SK-N-SH (cell line): ENCODE data around the gene MSANTD7. TPM values are rescaled to one million over a fixed set of nuclear protein-coding genes. Genes with fewer than 3 reads are reported as not detected.

ENCODE experiments used
- CTCF ChIA-PET: fragments of 300-600, 350-600 bp; formaldehyde crosslinking; extraction: SDS; loops from one replicate; lab custom pipeline; 2021; lab: Yijun Ruan, JAX
- POLR2A ChIA-PET: fragments of 350-600 bp; sonication (Branson Sonifier 250); formaldehyde crosslinking; extraction: SDS; loops from one replicate; lab custom pipeline; 2020; ENCODE audit warnings: antibody characterized with exemption, inconsistent platforms; lab: Yijun Ruan, JAX
- DNase-seq: peaks from one replicate; pipeline ENCODE4 v3.0.0; 2012
- H2AFZ ChIP-seq: fragments of 200-600 bp; sonication (generic); 2 replicates; pipeline ENCODE4 v1.8.1; 2016; ENCODE audit warnings: antibody characterized with exemption, mild to moderate bottlenecking, low read depth
- H3F3A ChIP-seq: fragments of 200-600 bp; sonication (generic); replicated peaks from 2 replicates; pipeline ENCODE3; 2016; ENCODE audit warnings: antibody characterized with exemption, mild to moderate bottlenecking; ENCODE audit not compliant: insufficient read depth
- H3K27ac ChIP-seq, 2 experiments: fragments of 200-500 bp in 1 of 2; fragments of 200-600 bp in 1 of 2; sonication (Bioruptor generic) in 1 of 2; sonication (generic), shearing (Covaris generic) in 1 of 2; 2 replicates each; pipeline versions ENCODE4 v1.5.1 to v1.6.1; 2014 to 2016; ENCODE audit warnings: low read depth in 2 of 2, inconsistent platforms in 1 of 2, low read length in 1 of 2, mild to moderate bottlenecking in 1 of 2, mixed read lengths in 1 of 2
- H3K27me3 ChIP-seq: fragments of 200-600 bp; sonication (generic), shearing (Covaris generic); 2 replicates; pipeline ENCODE4 v1.6.1; 2016; ENCODE audit warnings: mixed run types; ENCODE audit not compliant: insufficient read depth
- H3K36me3 ChIP-seq, 2 experiments: fragments of 200-500 bp in 1 of 2; fragments of 200-600 bp in 1 of 2; sonication (Bioruptor generic) in 1 of 2; sonication (generic) in 1 of 2; replicated peaks in 1 of 2; 2 replicates each; pipeline versions ENCODE3 to v1.5.1; 2014 to 2016; ENCODE audit warnings: low read length in 1 of 2, mild to moderate bottlenecking in 1 of 2; ENCODE audit not compliant: insufficient read depth in 2 of 2, control insufficient read depth in 1 of 2
- H3K4me1 ChIP-seq, 2 experiments: fragments of 200-500 bp in 1 of 2; fragments of 200-600 bp in 1 of 2; sonication (Bioruptor generic) in 1 of 2; sonication (generic), shearing (Covaris generic) in 1 of 2; 2 replicates each; pipeline versions ENCODE4 v1.5.1 to v1.6.1; 2014 to 2016; ENCODE audit warnings: low read depth in 1 of 2, low read length in 1 of 2, mixed run types in 1 of 2; ENCODE audit not compliant: insufficient read depth in 2 of 2, control insufficient read depth in 1 of 2
- H3K4me2 ChIP-seq: fragments of 200-600 bp; sonication (generic), shearing (Covaris generic); 2 replicates; pipeline ENCODE4 v1.6.1; 2017; ENCODE audit warnings: mixed run types
- H3K4me3 ChIP-seq, 2 experiments: fragments of 200-500 bp in 1 of 2; fragments of 200-600 bp in 1 of 2; sonication (Bioruptor generic) in 1 of 2; sonication (generic), shearing (Covaris generic) in 1 of 2; 2 replicates each; pipeline versions ENCODE4 v1.5.1 to v1.8.1; 2014 to 2016; ENCODE audit warnings: low read depth in 2 of 2, inconsistent platforms in 1 of 2, low read length in 1 of 2, mild to moderate bottlenecking in 1 of 2, mixed read lengths in 1 of 2, moderate library complexity in 1 of 2
- H3K79me2 ChIP-seq: fragments of 200-600 bp; sonication (generic); 2 replicates; pipeline ENCODE4 v1.8.1; 2017; ENCODE audit warnings: mild to moderate bottlenecking; ENCODE audit not compliant: insufficient read depth
- H3K9ac ChIP-seq: fragments of 200-600 bp; sonication (generic); 2 replicates; pipeline ENCODE4 v1.6.1; 2017; ENCODE audit warnings: mixed run types
- H3K9me2 ChIP-seq: fragments of 200-600 bp; sonication (generic); 2 replicates; pipeline ENCODE4 v1.6.1; 2017; ENCODE audit warnings: mixed run types
- H3K9me3 ChIP-seq: fragments of 200-600 bp; sonication (generic); 2 replicates; pipeline ENCODE4 v1.6.1; 2017; ENCODE audit warnings: mixed run types, mild to moderate bottlenecking, moderate library complexity
- H4K20me1 ChIP-seq: fragments of 200-600 bp; sonication (generic); 2 replicates; pipeline ENCODE4 v1.6.1; 2017; ENCODE audit warnings: mild to moderate bottlenecking, mixed run types; ENCODE audit not compliant: insufficient read depth
- CHD2 ChIP-seq: fragments of 150-350 bp; IDR thresholded peaks from 2 replicates; pipeline ENCODE4 v1.6.1; 2018; ENCODE audit warnings: low read length; ENCODE audit not compliant: partially characterized antibody
- ELF1 ChIP-seq: IDR thresholded peaks from 2 replicates; pipeline ENCODE4 v1.4.0; 2012
- EP300 ChIP-seq, 2 experiments: IDR thresholded peaks; 2 replicates each; pipeline versions ENCODE4 v1.4.0 to v1.6.1; 2012; ENCODE audit warnings: borderline replicate concordance in 1 of 2, low read depth in 1 of 2, low read length in 1 of 2
- EZH2phosphoT487 ChIP-seq: fragments of 200-600 bp; sonication (generic); IDR thresholded peaks from 2 replicates; pipeline ENCODE4 v1.6.1; 2017; ENCODE audit warnings: low read depth, mixed run types, mild to moderate bottlenecking, antibody characterized with exemption, moderate library complexity, borderline replicate concordance
- FOXJ3 ChIP-seq: sonication (generic); formaldehyde crosslinking; IDR thresholded peaks from 2 replicates; pipeline ENCODE4 v1.5.1; 2020; ENCODE audit warnings: mild to moderate bottlenecking, missing genetic modification reagents
- GATA2 ChIP-seq: sonication (generic); formaldehyde crosslinking; IDR thresholded peaks from 2 replicates; pipeline ENCODE4 v1.5.0; 2020; ENCODE audit warnings: mild to moderate bottlenecking, missing genetic modification reagents
- MEF2A ChIP-seq: IDR thresholded peaks from 2 replicates; pipeline ENCODE4 v1.4.0; 2012; ENCODE audit warnings: low read depth, borderline replicate concordance
- MXI1 ChIP-seq: IDR thresholded peaks from 2 replicates; pipeline ENCODE4 v1.6.1; 2012; ENCODE audit warnings: mild to moderate bottlenecking, low read depth, low read length, improper control_type of control experiment
- NFIC ChIP-seq: IDR thresholded peaks from 2 replicates; pipeline ENCODE4 v1.4.0; 2012; ENCODE audit warnings: borderline replicate concordance
- RAD21 ChIP-seq: IDR thresholded peaks from 2 replicates; pipeline ENCODE4 v1.6.1; 2012; ENCODE audit warnings: mild to moderate bottlenecking, low read length
- RCOR1 ChIP-seq: fragments of 150-350 bp; IDR thresholded peaks from 2 replicates; pipeline ENCODE4 v1.6.1; 2017; ENCODE audit warnings: antibody characterized with exemption, low read length
- RFX5 ChIP-seq: IDR thresholded peaks from 2 replicates; pipeline ENCODE4 v1.6.1; 2012; ENCODE audit warnings: mild to moderate bottlenecking, improper control_type of control experiment, low read length
- SMC3 ChIP-seq: IDR thresholded peaks from 2 replicates; pipeline ENCODE4 v1.6.1; 2012; ENCODE audit warnings: low read depth, low read length, improper control_type of control experiment
- TAF1 ChIP-seq: IDR thresholded peaks from 2 replicates; pipeline ENCODE4 v1.6.1; 2012; ENCODE audit warnings: low read depth, mild to moderate bottlenecking, low read length, moderate library complexity, borderline replicate concordance
- TEAD4 ChIP-seq: IDR thresholded peaks from 2 replicates; pipeline ENCODE4 v1.4.0; 2012; ENCODE audit warnings: mild to moderate bottlenecking, borderline replicate concordance; ENCODE audit not compliant: insufficient read depth
- WGBS: methylation state at CpG from one replicate; pipeline ENCODE4 v1.1.6; 2017; ENCODE audit warnings: low lambda C conversion rate; 5-methylcytosine and 5-hydroxymethylcytosine counted together
- polyA plus RNA-seq, 3 experiments: library from polyadenylated mRNA; depleted of rRNA; stranded (reverse); fragments of >200 nt; gene quantifications; 2 replicates each; pipeline ENCODE4 v1.2.3, GENCODE V29; 2012
- TF ChIP-seq, protein P1 (sequence below): IDR thresholded peaks from 2 replicates; pipeline ENCODE4; 2012
- TF ChIP-seq, protein P2 (sequence below): IDR thresholded peaks from 2 replicates; pipeline ENCODE4 v1.6.1; 2012; ENCODE audit warnings: mild to moderate bottlenecking, low read depth, low read length, moderate library complexity

The MSANTD7 gene
- polyA plus RNA-seq, 1 of the 3 experiments (the other 2 are of a cell fraction), result 3.2 TPM

DNA sequence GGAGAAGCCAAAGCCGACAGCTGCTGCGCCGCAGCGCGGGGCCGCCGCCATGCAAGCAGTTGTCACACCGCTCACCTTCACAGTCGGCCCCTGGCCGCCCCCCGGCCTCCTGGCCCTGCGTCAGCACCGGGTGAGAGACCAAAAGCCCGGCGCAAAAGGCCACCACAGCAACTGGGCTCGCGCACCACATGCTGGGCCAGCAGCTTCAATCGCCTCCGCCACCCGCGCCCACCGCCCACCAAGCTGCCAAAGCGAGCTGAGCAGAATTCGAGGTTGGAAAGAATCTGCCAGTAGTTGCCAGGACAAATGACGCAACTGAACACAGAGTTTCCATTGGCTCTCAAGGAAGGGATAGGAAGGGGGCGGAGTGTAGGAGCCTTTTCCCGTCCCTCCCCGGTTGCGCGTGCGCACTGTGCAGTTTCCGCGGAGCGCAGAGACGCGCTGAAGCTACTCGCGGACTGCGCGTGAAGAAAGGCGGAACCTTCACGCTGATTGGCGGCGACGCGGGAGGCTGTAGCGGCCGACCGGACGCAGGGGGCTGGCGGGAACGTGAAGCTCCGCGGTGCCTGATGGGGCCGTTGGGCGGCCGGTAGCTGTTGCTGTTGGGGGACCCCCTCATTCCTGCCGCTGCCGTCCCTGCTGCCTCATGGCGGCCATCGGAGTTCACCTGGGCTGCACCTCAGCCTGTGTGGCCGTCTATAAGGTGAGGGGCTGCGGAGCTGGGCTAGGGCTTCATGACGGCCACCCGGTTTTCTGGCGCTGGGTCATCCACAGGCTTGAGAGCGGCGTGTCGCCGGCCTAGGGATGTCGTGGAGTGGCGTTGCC is at the start of gene MSANTD7, which contains the start of the genes CDNF and HSPA14 (continued):
- TF ChIP-seq FOXJ3 (CRISPR knock-in tag) (no peak), EP300 (IDR thresholded peaks at IDR 0.05; ENCODE audit: borderline replicate concordance in 1 of 2, low read depth in 1 of 2, low read length in 1 of 2) (no peak), TAF1 (peak; percentile 78; the same call in 1 of the 2 replicates), SMC3 (no peak), RCOR1 (no peak), MEF2A (no peak), CHD2 (peak; percentile 96), GATA2 (CRISPR knock-in tag) (no peak), TEAD4 (no peak), EZH2phosphoT487 (no peak), MXI1 (peak; percentile 84)
- TF ChIP-seq, protein P1, sequence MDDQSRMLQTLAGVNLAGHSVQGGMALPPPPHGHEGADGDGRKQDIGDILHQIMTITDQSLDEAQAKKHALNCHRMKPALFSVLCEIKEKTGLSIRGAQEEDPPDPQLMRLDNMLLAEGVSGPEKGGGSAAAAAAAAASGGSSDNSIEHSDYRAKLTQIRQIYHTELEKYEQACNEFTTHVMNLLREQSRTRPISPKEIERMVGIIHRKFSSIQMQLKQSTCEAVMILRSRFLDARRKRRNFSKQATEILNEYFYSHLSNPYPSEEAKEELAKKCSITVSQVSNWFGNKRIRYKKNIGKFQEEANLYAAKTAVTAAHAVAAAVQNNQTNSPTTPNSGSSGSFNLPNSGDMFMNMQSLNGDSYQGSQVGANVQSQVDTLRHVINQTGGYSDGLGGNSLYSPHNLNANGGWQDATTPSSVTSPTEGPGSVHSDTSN, result peak; percentile 58
- TF ChIP-seq, all 33 proteins: peak for 13

DNA sequence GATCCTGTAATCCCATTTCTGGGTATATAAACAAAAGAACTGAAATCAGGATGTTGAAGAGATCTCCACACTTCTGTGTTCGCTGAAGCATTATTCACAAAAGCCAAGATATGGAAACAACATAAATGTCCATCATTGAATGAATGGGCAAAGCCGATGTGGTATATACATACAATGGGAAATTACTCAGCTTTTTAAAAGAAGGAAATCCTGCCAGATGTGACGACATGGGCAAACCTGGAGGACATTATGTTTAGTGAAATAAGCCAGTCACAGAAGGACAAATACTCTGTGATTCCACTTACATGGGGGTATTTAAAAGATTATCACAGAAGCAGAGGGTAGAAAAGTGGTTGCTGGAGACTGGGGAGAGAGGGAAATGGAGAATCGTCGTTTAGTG is 39.5 kb upstream of the MSANTD7 start:
- Histone ChIP-seq H3K27ac (no peak overlapping the region), H3K9me2 (no peaks in the 10 kb centered on the region), H3K4me3 (no peak overlapping the region), H3K4me1 (no peaks in the 10 kb centered on the region; a peak in 1 of 4 replicates), H2AFZ (no peak overlapping the region), H3K9ac (no peak overlapping the region), H4K20me1 (no peaks in the 10 kb centered on the region), H3K9me3 (no peaks in the 10 kb centered on the region), H3K36me3 (no peaks in the 10 kb centered on the region), H3K4me2 (no peak overlapping the region), H3K79me2 (no peaks in the 10 kb centered on the region), H3K27me3 (no peaks in the 10 kb centered on the region; the same call in 1 of the 2 replicates), H3F3A (no peaks in the 10 kb centered on the region)
- ChIA-PET CTCF (interaction anchor here (0.8 kb wide), 1 partner anchor 17 kb away, joined by 3 read pairs; no protein-coding TSS in a partner anchor), POLR2A (no interaction called here)
- 60% methylated on average over 5 of the region's 5 CpGs for WGBS
- TF ChIP-seq RAD21, result no peak
- no peak for TF ChIP-seq RCOR1
- TF ChIP-seq, protein P2, sequence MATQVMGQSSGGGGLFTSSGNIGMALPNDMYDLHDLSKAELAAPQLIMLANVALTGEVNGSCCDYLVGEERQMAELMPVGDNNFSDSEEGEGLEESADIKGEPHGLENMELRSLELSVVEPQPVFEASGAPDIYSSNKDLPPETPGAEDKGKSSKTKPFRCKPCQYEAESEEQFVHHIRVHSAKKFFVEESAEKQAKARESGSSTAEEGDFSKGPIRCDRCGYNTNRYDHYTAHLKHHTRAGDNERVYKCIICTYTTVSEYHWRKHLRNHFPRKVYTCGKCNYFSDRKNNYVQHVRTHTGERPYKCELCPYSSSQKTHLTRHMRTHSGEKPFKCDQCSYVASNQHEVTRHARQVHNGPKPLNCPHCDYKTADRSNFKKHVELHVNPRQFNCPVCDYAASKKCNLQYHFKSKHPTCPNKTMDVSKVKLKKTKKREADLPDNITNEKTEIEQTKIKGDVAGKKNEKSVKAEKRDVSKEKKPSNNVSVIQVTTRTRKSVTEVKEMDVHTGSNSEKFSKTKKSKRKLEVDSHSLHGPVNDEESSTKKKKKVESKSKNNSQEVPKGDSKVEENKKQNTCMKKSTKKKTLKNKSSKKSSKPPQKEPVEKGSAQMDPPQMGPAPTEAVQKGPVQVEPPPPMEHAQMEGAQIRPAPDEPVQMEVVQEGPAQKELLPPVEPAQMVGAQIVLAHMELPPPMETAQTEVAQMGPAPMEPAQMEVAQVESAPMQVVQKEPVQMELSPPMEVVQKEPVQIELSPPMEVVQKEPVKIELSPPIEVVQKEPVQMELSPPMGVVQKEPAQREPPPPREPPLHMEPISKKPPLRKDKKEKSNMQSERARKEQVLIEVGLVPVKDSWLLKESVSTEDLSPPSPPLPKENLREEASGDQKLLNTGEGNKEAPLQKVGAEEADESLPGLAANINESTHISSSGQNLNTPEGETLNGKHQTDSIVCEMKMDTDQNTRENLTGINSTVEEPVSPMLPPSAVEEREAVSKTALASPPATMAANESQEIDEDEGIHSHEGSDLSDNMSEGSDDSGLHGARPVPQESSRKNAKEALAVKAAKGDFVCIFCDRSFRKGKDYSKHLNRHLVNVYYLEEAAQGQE, result no peak
- no peak for TF ChIP-seq NFIC
- TF ChIP-seq RFX5, result no peak
- no peak for TF ChIP-seq ELF1
- TF ChIP-seq EP300 (IDR thresholded peaks at IDR 0.05; ENCODE audit: borderline replicate concordance in 1 of 2, low read depth in 1 of 2, low read length in 1 of 2), result no peak
- no peak for TF ChIP-seq TEAD4
- DNase-seq, result no peak
